ENCODE results near the gene FAM149B1. TPM values are rescaled to one million over a fixed set of nuclear protein-coding genes. Genes with fewer than 3 reads are reported as not detected.

Gene FAM149B1
- total RNA-seq, 1 experiment from 2014 or later: 10.9 TPM

DNA sequence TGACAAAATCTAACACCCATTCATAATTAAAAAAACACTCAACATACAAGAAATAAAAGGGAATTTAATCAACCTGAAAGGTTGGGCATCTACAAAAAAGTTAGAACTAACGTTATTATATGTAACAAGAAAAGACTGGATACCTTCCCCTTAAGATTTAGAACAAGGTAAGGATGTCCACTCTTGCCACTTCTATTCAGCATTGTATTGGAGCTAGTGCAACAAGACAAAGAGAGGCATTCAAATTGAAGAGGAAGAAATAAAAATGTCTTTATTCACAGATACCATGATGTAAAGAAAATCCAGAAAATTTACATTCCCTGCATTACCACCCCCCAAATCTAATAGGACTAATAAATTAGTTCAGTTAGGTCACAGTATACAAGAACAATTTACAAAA, 18.3 kb downstream of the FAM149B1 start:
- ChIA-PET CTCF (no interaction called here), POLR2A (ENCODE audit: low non-redundant PET) (no interaction called here)
- DNase-seq (ENCODE audit: low spot score): no peak
- no peak for TF ChIP-seq EZH2 (IDR thresholded peaks at IDR 0.05; ENCODE audit: borderline replicate concordance, low read depth, low read length, poor library complexity, severe bottlenecking)
- no peaks in the 10 kb centered on the region for H3K36me3 ChIP-seq (ENCODE audit: insufficient read depth, low read length, poor library complexity, severe bottlenecking)
- no peak overlapping the region for H3K27ac ChIP-seq (ENCODE audit: low read depth, low read length, poor library complexity, severe bottlenecking)
- H3K4me3 ChIP-seq (ENCODE audit: low read depth, low read length, poor library complexity, severe bottlenecking): no peak overlapping the region
- H3K4me1 ChIP-seq (ENCODE audit: insufficient read depth, low read length, poor library complexity, severe bottlenecking): no peaks in the 10 kb centered on the region
- no peaks in the 10 kb centered on the region for H3K9me3 ChIP-seq (ENCODE audit: low read depth, low read length, poor library complexity, severe bottlenecking)
- H3K27me3 ChIP-seq (replicated peaks; ENCODE audit: insufficient read depth, low read depth, low read length, poor library complexity): no peaks in the 10 kb centered on the region
- intact Hi-C loops (cut with micrococcal nuclease; ENCODE audit: unreplicated experiment): no loop called here
- no TSS peak for BruUV-seq (replicated peaks)

DNA sequence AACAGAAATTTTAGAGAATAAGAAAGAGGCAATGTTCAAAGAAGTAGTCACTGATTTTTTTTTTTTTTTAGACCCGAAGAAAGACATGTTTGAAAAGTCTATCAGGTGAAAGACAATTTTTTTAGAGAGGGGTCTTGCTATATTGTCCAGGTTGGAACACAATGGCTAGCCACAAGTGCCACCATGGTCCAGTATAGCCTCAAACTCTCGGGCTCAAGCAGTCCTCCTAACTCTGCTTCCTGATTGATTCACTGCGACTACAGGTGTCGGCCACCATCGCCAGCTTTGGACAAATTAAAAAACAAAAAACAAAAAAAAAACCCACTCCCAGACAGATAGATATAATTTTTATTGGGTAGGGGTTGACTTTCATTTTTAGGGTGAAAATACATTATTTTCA, 22.3 kb downstream of the FAM149B1 start:
- Histone ChIP-seq H3K4me1 (ENCODE audit: insufficient read depth, low read length, poor library complexity, severe bottlenecking) (no peaks in the 10 kb centered on the region), H3K27me3 (replicated peaks; ENCODE audit: insufficient read depth, low read depth, low read length, poor library complexity) (no peaks in the 10 kb centered on the region), H3K4me3 (ENCODE audit: low read depth, low read length, poor library complexity, severe bottlenecking) (no peak overlapping the region), H3K36me3 (ENCODE audit: insufficient read depth, low read length, poor library complexity, severe bottlenecking) (no peaks in the 10 kb centered on the region), H3K27ac (ENCODE audit: low read depth, low read length, poor library complexity, severe bottlenecking) (no peak overlapping the region), H3K9me3 (ENCODE audit: low read depth, low read length, poor library complexity, severe bottlenecking) (no peaks in the 10 kb centered on the region)
- CTCF ChIA-PET: no interaction called here
- no peak for DNase-seq (ENCODE audit: low spot score)
- BruUV-seq (replicated peaks): no TSS peak
- intact Hi-C loops (cut with micrococcal nuclease; ENCODE audit: unreplicated experiment): no loop called here
- no peak for TF ChIP-seq EZH2 (IDR thresholded peaks at IDR 0.05; ENCODE audit: borderline replicate concordance, low read depth, low read length, poor library complexity, severe bottlenecking)
- TF ChIP-seq, protein P1, sequence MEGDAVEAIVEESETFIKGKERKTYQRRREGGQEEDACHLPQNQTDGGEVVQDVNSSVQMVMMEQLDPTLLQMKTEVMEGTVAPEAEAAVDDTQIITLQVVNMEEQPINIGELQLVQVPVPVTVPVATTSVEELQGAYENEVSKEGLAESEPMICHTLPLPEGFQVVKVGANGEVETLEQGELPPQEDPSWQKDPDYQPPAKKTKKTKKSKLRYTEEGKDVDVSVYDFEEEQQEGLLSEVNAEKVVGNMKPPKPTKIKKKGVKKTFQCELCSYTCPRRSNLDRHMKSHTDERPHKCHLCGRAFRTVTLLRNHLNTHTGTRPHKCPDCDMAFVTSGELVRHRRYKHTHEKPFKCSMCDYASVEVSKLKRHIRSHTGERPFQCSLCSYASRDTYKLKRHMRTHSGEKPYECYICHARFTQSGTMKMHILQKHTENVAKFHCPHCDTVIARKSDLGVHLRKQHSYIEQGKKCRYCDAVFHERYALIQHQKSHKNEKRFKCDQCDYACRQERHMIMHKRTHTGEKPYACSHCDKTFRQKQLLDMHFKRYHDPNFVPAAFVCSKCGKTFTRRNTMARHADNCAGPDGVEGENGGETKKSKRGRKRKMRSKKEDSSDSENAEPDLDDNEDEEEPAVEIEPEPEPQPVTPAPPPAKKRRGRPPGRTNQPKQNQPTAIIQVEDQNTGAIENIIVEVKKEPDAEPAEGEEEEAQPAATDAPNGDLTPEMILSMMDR (conservative IDR thresholded peaks at IDR 0.05; ENCODE audit: low read depth, low read length): no peak
- POLR2A ChIA-PET (ENCODE audit: low non-redundant PET): no interaction called here

DNA sequence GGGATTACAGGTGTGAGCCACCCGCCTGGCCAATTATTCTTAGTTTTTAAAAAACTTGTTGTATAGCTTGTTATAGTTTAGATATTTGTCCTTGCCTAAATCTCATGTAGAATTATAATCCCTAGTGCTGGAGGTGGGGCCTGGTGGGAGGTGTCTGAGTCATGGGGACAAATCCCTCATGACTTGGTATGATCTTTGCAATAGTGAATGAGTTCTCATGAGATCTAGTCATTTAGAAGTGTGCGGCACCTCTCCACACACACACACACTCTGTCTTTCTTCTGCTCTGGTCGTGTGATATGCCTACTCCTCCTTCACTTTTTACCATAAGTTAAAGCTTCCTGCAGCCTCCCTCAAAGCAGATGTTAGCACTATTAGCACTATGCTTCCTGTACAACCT, 37.2 kb downstream of the FAM149B1 start:
- TF ChIP-seq, protein P1 (conservative IDR thresholded peaks at IDR 0.05; ENCODE audit: low read depth, low read length): no peak
- no peak for TF ChIP-seq EZH2 (IDR thresholded peaks at IDR 0.05; ENCODE audit: borderline replicate concordance, low read depth, low read length, poor library complexity, severe bottlenecking)

DNA sequence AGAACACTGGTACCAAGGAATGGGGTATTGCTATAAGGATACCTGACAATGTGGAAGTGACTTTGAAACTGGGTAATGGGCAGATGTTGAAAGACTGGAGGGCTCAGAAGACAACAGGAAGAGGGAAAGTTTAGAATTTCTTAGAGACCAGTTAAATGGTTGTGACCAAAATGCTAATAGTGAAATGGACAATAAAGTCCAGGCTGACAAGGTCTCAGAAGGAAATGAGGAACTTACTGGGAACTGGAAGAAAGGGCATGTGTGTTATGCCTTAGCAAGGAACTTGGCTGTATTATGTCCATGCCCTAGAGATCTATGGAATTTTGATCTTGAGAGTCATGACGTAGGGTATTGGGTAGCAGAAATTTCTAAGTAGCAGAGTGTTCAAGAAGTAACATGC, 38.0 kb downstream of the FAM149B1 start:
- Histone ChIP-seq H3K27ac (ENCODE audit: low read depth, low read length, poor library complexity, severe bottlenecking) (no peak overlapping the region), H3K4me3 (ENCODE audit: low read depth, low read length, poor library complexity, severe bottlenecking) (no peak overlapping the region), H3K4me1 (ENCODE audit: insufficient read depth, low read length, poor library complexity, severe bottlenecking) (no peaks in the 10 kb centered on the region), H3K36me3 (ENCODE audit: insufficient read depth, low read length, poor library complexity, severe bottlenecking) (no peaks in the 10 kb centered on the region), H3K27me3 (replicated peaks; ENCODE audit: insufficient read depth, low read depth, low read length, poor library complexity) (no peaks in the 10 kb centered on the region), H3K9me3 (ENCODE audit: low read depth, low read length, poor library complexity, severe bottlenecking) (no peaks in the 10 kb centered on the region)
- CTCF ChIA-PET: no interaction called here
- TF ChIP-seq, protein P1 (conservative IDR thresholded peaks at IDR 0.05; ENCODE audit: low read depth, low read length): no peak
- no peak for TF ChIP-seq EZH2 (IDR thresholded peaks at IDR 0.05; ENCODE audit: borderline replicate concordance, low read depth, low read length, poor library complexity, severe bottlenecking)
- intact Hi-C loops (cut with micrococcal nuclease; ENCODE audit: unreplicated experiment): no loop called here
- POLR2A ChIA-PET (ENCODE audit: low non-redundant PET): no interaction called here
- BruUV-seq (replicated peaks): no TSS peak
- DNase-seq (ENCODE audit: low spot score): no peak

More for the DNA sequence above, 37.2 kb downstream of the FAM149B1 start:
- intact Hi-C loops (cut with micrococcal nuclease; ENCODE audit: unreplicated experiment): no loop called here
- no TSS peak for BruUV-seq (replicated peaks)
- POLR2A ChIA-PET (ENCODE audit: low non-redundant PET): no interaction called here
- Histone ChIP-seq H3K4me1 (ENCODE audit: insufficient read depth, low read length, poor library complexity, severe bottlenecking) (no peaks in the 10 kb centered on the region), H3K9me3 (ENCODE audit: low read depth, low read length, poor library complexity, severe bottlenecking) (no peaks in the 10 kb centered on the region), H3K27me3 (replicated peaks; ENCODE audit: insufficient read depth, low read depth, low read length, poor library complexity) (no peaks in the 10 kb centered on the region), H3K4me3 (ENCODE audit: low read depth, low read length, poor library complexity, severe bottlenecking) (no peak overlapping the region), H3K27ac (ENCODE audit: low read depth, low read length, poor library complexity, severe bottlenecking) (no peak overlapping the region), H3K36me3 (ENCODE audit: insufficient read depth, low read length, poor library complexity, severe bottlenecking) (no peaks in the 10 kb centered on the region)
- CTCF ChIA-PET: no interaction called here
- no peak for DNase-seq (ENCODE audit: low spot score)
